SH-SY5Y (cell line): Measurements from ENCODE around the gene RPS6KA2.

Experiments used
- GATA2 ChIP-seq: IDR thresholded peaks from 2 replicates; pipeline ENCODE4 v1.6.1; 2011; ENCODE audit warnings: mild to moderate bottlenecking, low read depth, low read length
- GATA3 ChIP-seq: IDR thresholded peaks from 2 replicates; pipeline ENCODE4 v1.6.1; 2011; ENCODE audit warnings: low read depth, mild to moderate bottlenecking, low read length, moderate library complexity

DNA sequence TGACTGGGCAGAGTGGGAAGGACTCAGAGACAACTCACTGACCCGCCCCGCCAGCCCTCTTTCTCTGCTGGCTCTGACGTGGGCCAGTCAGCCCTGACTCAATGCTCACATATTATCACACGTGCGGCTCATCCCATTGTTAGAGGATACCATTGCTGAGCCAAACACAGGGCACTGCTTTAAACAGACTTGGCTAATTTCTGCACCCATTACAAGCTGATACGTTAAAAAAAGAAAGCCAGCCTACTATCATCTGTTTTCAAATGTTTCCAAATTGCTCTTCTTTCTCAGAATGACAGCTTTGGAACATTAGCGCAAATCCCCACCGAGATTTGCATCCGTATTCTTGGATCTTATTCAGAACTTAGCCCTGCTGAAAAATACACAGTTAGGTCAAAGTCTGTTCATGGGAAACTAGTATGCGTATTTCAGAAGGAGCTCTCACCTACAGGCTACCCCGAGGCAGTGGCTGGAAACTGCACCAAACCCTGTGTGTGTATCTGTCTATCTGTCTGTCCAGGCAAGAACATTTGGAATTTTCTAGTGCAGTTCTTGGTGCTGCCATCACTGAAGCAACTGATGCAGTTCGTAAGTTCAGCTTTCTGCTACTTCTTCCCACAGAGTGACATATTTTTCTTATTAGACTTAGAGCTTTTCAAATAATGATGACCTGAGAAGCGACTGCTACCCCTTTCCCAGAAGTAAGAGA, 73.3 kb downstream of the RPS6KA2 start:
- TF ChIP-seq GATA2 (no peak), GATA3 (no peak)
